Kidney capillary endothelial cell (primary cell): Measurements from ENCODE around the gene CNOT4.
"Not testable (repeated sequence)": the region's sequence is repeated elsewhere in the genome, so short reads cannot be mapped to it uniquely, and the experiment has no call there.

Source experiments
- DNase-seq: peaks from one replicate; pipeline ENCODE4 v3.0.0-alpha.2; 2018; ENCODE audit warnings: low spot score

Gene CNOT4

GRCh38 chr7:135454060-135454459, 55.8 kb downstream of the CNOT4 start:
- DNase-seq: no peak

DNA sequence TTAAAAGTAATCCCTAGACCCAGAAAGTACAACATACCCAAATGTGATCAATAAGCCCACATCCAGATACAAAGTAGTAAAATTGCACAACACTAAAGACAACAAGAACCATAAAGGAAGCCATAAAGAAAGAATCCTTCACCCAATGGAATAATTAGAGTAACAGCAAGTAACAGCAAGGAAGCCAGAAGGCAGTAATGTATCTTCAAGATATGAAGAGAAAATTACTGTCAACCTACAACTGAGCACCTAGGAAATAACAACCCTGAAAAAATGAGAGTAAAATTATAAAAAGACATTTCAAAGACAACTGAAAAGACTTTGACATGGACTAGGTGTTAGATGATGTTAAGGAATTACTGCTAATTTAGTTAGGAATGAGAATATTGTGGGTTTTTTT, 60.5 kb downstream of the CNOT4 start:
- DNase-seq: no peak

- DNase-seq: no peak
These were observed 61.1 kb downstream of the CNOT4 start for GRCh38 chr7:135448753-135449152.

GRCh38 chr7:135447748-135448147, 62.2 kb downstream of the CNOT4 start:
- DNase-seq: no peak

GRCh38 chr7:135445690-135446089, 64.2 kb downstream of the CNOT4 start:
- no peak for DNase-seq

DNA sequence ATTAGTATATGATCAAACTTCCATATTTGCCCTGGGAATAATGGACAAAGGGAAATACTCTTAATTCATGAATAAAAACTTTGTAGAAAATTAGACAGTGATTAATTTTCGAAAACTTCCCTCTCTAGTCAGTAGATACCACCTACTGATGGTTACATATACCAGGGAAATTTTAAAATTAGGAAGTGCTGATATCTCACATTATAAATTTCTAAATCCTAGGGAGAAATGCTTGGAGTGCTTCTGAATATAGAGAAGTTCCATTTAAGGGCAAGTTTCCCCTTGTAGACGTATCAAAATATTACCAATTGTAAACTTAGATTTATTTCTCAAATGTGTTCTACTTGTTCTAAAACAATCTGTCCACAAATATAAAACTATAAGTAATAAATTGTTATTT, 64.6 kb downstream of the CNOT4 start:
- DNase-seq: not testable (repeated sequence)

- no peak for DNase-seq
These were observed 68.1 kb downstream of the CNOT4 start for GRCh38 chr7:135441791-135442190.

DNA sequence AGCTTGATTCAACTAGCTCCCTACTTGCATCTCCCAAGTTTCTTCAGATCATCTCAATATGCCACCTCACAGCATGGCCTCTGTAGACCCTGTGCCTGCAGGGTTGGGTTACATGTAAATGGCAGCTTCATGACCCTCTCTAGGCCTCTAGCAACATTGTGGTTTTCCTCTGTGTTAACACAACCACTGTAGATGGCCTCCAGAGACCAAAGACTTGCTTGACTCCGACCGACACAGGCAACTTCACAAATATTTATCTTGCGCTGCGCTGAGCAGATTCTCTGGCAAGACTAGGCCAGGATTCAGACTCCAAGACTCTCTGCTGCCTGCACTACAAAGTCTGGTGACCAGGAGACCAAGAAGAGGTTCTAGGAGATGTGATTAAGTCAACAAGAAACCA, 75.9 kb downstream of the CNOT4 start:
- no peak for DNase-seq

GRCh38 chr7:135430626-135431025, 79.3 kb downstream of the CNOT4 start:
- no peak for DNase-seq

DNA sequence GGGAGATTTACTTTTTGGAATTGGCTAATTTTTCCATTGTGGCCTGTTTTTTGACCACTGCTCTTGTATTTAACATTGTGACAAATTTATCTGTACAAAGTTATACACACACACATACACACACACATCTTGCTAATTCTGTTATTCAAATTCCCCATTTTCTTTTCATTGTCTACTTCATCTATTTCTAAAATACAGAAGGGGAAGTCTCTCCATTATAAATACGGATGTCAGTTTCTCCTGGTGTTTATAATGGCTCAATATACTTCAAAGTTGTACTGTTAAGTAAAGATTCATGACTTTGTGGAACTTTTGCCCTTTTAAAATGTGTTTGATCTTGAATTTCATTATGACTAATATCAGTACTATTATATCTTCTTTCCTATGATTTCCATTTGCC, 81.0 kb downstream of the CNOT4 start:
- no peak for DNase-seq

GRCh38 chr7:135428011-135428410, 81.9 kb downstream of the CNOT4 start:
- DNase-seq: no peak

DNA sequence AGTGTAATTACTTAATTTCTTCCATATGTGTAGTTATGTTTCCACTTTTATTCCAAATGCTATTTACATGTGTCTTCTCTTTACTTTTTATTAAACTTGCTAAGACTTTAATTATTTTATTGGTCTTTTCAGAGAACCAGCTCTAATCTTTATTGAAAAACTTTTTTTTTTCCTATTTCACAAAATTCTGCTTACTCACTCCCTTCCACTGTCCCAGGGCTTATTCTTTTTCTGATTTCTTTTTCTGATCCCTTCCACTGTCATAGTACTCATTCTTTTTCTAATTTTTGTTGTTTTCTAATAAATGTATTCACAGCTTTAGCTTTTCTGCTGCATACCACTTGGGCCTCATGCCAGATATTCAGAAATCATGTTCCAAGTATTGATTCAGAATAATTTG, 82.7 kb downstream of the CNOT4 start:
- no peak for DNase-seq

- no peak for DNase-seq
These were observed 84.9 kb downstream of the CNOT4 start for GRCh38 chr7:135425036-135425435.

- DNase-seq: no peak
These were observed 89.1 kb downstream of the CNOT4 start for GRCh38 chr7:135420786-135421185.

- DNase-seq: no peak
These were observed 93.5 kb downstream of the CNOT4 start for GRCh38 chr7:135416431-135416830.

DNA sequence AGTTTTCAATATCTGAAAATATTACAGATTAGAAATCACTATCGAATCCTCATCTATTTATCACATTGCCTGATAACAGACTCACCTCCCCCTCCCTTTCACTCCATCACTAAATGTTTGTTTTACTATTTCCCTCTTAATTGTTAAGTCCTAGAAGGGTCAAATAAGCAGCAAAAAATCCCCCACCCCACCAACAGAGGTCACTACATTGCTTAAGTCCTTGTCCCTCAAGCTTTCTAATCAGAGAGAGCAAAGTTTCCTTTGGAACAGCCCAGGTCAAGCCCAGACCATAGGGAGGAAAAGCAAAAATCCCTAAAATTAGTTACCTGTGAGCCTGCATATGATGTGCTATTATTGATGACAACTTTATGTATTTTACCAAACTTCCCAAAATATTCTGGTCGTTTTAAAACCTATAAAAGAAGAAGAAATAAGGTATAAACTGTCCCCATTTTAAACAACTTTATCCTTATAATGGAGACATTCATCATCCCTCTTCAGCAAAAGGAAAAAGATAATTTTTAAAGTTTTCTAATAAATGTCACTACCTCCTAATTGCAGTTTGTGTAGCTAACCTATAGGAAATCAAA, 95.0 kb downstream of the CNOT4 start:
- DNase-seq: peak; percentile 26

DNA sequence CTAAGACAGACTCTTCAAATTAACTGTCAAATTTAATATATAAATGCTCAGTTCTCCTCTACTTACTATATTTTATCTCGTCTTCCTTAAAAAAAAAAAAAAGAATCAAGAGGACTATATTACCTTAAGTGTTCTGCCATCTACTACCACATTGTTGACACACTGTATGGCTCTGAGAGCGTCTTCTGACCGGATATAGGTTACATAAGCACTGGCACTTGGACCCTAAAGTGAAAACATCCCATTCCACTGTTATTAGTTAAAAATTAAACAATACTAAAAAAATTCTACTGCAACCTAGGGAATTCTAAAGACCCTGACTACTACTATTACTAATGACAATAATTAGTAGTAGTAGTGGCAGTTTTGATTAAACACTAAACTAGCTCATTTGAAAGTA, 95.7 kb downstream of the CNOT4 start:
- DNase-seq: no peak

GRCh38 chr7:135411098-135411497, 98.8 kb downstream of the CNOT4 start:
- DNase-seq: no peak

DNA sequence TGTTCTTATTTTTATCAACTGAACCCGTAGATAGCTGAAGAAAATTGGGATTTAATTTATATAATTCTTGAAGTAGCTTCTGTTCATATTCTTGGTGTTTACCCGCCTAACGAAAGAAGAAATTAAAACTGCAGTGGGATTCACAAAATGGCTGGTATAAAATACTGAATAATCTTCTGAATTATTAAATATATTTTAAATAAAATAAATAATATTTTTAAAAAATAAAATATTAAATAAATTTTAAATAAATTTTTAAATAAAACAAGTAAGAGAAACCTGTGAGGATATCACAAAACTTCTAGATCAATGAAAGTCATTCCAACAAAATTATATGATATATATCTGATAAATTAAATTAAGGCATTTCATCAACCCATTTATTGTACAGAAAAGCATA, 99.4 kb downstream of the CNOT4 start:
- DNase-seq: no peak

DNA sequence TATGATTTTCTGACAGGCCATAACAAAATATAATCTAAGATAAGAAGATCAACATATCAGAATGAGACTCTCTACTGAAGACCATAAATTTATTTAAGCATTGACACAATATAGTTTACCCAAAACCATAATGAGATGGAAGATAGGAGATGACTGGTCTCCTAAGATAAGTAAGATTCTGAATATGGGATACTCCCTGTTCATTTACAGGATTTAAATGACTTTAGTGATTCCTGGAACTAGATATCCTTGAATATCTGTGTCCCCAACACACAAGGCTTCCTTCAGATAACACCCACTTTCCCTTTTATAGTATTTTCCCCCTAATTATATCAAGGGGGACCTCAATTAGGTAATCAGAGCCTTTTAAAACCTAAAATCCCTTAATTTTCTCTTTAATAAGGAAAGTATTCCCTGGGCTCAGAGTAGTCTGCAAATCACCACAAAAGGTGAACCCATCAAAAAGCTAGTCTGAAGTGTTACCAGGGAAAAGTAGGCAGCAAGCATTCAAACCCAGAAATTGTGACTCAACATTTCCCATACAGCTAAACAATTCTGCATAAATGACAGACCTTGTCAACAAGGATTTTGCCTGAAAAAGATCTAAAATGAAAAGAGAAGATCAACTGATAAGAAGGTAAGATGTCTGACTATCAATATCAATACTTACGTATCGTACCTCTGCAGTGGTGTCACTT, 99.9 kb downstream of the CNOT4 start:
- no peak for DNase-seq

- DNase-seq: no peak
These were observed 102.0 kb downstream of the CNOT4 start for GRCh38 chr7:135407884-135408283.

DNA sequence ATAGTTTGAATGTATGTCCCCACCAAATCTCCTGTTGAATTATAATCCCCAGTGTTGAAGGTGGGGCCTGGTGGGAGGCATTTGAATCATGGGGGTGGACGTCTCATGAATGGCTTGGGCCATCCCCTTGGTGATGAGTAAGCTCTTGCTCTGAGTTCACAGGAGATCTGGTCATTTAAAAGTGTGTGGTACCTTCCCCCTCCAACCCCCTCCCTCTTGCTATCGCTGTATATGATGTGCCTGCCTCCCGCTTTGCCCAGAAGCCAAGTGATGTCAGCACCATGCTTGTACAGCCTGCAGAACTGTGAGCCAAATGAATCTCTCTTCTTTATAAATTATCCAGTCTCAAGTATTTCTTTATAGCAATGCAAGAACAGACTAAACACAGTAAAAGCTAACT, 103.0 kb downstream of the CNOT4 start:
- DNase-seq: no peak

- DNase-seq: no peak
These were observed 103.9 kb downstream of the CNOT4 start for GRCh38 chr7:135405969-135406368.

GRCh38 chr7:135403302-135403701, 106.6 kb downstream of the CNOT4 start:
- no peak for DNase-seq
